HG03025 (cell line): ENCODE results near the gene RD3L.
"Not testable (repeated sequence)": the region's sequence is repeated elsewhere in the genome, so short reads cannot be mapped to it uniquely, and the experiment has no call there.

ENCODE experiments used
- ATAC-seq: cut with Tn5 transposase; IDR thresholded peaks from one replicate; pipeline ENCODE4 v1.9.1; 2021; ENCODE audit warnings: mild to moderate bottlenecking, moderate library complexity; ENCODE audit not compliant: unreplicated experiment, low FRiP score

Gene RD3L

GRCh38 chr14:103928011-103928890, 14.1 kb downstream of the RD3L start, which contains the start of gene TDRD9:
TSS of gene TDRD9 (plus strand) at chr14:103928456. CDS start at chr14:103928510, 54 bp downstream.
- ATAC-seq, result no peak

GRCh38 chr14:103927566-103927965, 14.8 kb downstream of the RD3L start:
- no peak for ATAC-seq

GRCh38 chr14:103925316-103925715, 17.0 kb downstream of the RD3L start:
- no peak for ATAC-seq

- ATAC-seq, result no peak
Observed at GRCh38 chr14:103923863-103924262, 18.5 kb downstream of the RD3L start.

GRCh38 chr14:103921855-103922200, 20.5 kb downstream of the RD3L start:
- not testable (repeated sequence) for ATAC-seq

- peak; percentile 79 for ATAC-seq
Observed at GRCh38 chr14:103920981-103921854, 21.1 kb downstream of the RD3L start.

GRCh38 chr14:103916636-103917262, 25.6 kb downstream of the RD3L start:
- ATAC-seq, result no peak

GRCh38 chr14:103915616-103916015, 26.7 kb downstream of the RD3L start:
- no peak for ATAC-seq

GRCh38 chr14:103910984-103911383, 31.3 kb downstream of the RD3L start:
- ATAC-seq, result no peak

- no peak for ATAC-seq
Observed at GRCh38 chr14:103910262-103910935, 31.9 kb downstream of the RD3L start.

GRCh38 chr14:103909531-103910261, 32.6 kb downstream of the RD3L start:
- ATAC-seq, result no peak

- no peak for ATAC-seq
Observed at GRCh38 chr14:103908580-103908979, 33.7 kb downstream of the RD3L start.

GRCh38 chr14:103905842-103906456, 36.4 kb downstream of the RD3L start:
- ATAC-seq, result no peak

GRCh38 chr14:103904493-103905107, 37.7 kb downstream of the RD3L start:
- ATAC-seq, result no peak

- ATAC-seq, result no peak
Observed at GRCh38 chr14:103899833-103900232, 42.5 kb downstream of the RD3L start.

GRCh38 chr14:103899316-103899715, 43.0 kb downstream of the RD3L start:
- ATAC-seq, result no peak

GRCh38 chr14:103898711-103899110, 43.6 kb downstream of the RD3L start:
- no peak for ATAC-seq

GRCh38 chr14:103898204-103898603, 44.1 kb downstream of the RD3L start:
- ATAC-seq, result no peak
